IPS-20b (cell line): Measurements from ENCODE around the gene HOXB8.

Source experiments
- H3K27ac ChIP-seq: one replicate; pipeline ENCODE4 v1.5.1; 2013; ENCODE audit warnings: low read length
- H3K27me3 ChIP-seq: 2 replicates; pipeline ENCODE4 v1.6.1; 2013; ENCODE audit warnings: mild to moderate bottlenecking, low read length, inconsistent platforms; ENCODE audit not compliant: insufficient read depth
- H3K36me3 ChIP-seq: 2 replicates; pipeline ENCODE4 v1.6.1; 2013; ENCODE audit warnings: low read depth, mild to moderate bottlenecking, inconsistent platforms, low read length, moderate library complexity; ENCODE audit not compliant: insufficient read depth
- H3K4me1 ChIP-seq: 2 replicates; pipeline ENCODE4 v1.6.1; 2013; ENCODE audit warnings: mild to moderate bottlenecking, control low read depth, inconsistent platforms, low read length, moderate library complexity; ENCODE audit not compliant: insufficient read depth
- H3K4me3 ChIP-seq: 2 replicates; pipeline ENCODE4 v1.5.1; 2013; ENCODE audit warnings: mild to moderate bottlenecking, low read length, inconsistent platforms
- H3K9ac ChIP-seq: 2 replicates; pipeline ENCODE4 v1.6.1; 2013; ENCODE audit warnings: low read depth, mild to moderate bottlenecking, inconsistent platforms, low read length, moderate library complexity
- H3K9me3 ChIP-seq: 2 replicates; pipeline ENCODE4 v1.6.1; 2013; ENCODE audit warnings: mild to moderate bottlenecking, low read depth, low read length, inconsistent platforms; ENCODE audit not compliant: insufficient read depth

Gene HOXB8

DNA sequence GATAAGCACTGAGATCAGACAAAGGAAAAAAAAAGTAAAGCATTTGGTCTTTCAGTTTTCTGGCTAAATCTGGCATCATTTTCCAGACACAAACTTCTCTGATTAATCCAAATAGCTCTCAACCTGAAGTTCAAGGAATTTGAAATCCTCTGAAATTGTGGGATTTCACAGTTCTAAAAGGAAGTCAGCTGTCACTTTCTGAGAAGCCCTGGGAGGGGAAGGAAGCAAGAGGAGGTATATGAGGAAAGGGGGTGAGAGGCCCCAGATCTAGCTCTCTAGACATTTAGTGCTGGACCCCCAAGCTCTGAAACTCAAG, 28.6 kb upstream of the HOXB8 start:
- peaks cover 100% of the 10 kb centered on the region for H3K27me3 ChIP-seq
- H3K9me3 ChIP-seq: no peaks in the 10 kb centered on the region; the same call in 1 of the 2 replicates
- H3K27ac ChIP-seq: no peak overlapping the region
- H3K4me1 ChIP-seq: no peaks in the 10 kb centered on the region
- no peaks in the 10 kb centered on the region for H3K36me3 ChIP-seq
- H3K9ac ChIP-seq: no peak overlapping the region
- H3K4me3 ChIP-seq: no peak overlapping the region

DNA sequence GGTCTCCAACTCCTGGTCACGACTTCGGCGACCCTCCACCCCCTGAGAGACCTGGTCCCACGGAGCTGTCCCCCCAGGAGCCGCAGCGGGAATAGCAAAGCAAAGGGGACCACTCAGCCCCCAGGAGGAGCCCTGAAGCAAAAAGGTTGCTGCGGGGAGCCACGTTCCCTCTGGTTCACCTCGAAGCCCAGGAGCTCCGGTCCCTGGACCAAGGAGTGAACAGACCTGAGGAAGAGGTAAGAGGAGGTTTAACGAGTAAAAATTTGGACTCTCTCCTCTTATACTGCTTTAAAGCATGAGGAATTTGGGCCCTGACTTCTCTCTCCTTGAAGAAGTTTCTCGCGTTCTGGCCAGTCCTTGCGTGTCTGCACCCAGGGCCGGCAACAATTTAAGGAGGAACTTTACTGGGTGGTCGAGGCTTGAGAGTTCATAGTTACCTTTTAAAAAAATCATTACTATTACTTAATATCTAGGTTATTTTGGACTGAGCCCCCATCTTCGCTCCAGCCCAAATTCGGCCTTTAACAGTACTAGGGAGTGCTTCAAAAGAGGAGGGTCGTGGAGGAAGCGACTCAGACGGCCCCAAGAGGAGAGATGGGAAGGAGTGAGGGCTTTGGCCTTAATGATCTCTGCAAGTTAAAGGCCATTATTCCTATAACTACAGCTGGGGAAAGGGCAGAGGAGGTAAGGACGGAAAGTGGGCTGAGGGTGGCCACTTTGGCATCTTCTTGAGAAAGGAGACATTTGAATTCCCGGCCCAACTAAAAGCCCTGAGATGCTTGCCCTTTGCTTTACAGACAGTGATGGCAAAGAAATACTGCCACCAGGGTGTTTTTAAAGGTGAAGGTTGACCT, 28.0 kb upstream of the HOXB8 start:
- Histone ChIP-seq H3K27me3 (peaks cover 100% of the 10 kb centered on the region), H3K9ac (no peak overlapping the region), H3K36me3 (no peaks in the 10 kb centered on the region), H3K4me1 (no peaks in the 10 kb centered on the region), H3K9me3 (no peaks in the 10 kb centered on the region; the same call in 1 of the 2 replicates), H3K27ac (no peak overlapping the region), H3K4me3 (no peak overlapping the region)

DNA sequence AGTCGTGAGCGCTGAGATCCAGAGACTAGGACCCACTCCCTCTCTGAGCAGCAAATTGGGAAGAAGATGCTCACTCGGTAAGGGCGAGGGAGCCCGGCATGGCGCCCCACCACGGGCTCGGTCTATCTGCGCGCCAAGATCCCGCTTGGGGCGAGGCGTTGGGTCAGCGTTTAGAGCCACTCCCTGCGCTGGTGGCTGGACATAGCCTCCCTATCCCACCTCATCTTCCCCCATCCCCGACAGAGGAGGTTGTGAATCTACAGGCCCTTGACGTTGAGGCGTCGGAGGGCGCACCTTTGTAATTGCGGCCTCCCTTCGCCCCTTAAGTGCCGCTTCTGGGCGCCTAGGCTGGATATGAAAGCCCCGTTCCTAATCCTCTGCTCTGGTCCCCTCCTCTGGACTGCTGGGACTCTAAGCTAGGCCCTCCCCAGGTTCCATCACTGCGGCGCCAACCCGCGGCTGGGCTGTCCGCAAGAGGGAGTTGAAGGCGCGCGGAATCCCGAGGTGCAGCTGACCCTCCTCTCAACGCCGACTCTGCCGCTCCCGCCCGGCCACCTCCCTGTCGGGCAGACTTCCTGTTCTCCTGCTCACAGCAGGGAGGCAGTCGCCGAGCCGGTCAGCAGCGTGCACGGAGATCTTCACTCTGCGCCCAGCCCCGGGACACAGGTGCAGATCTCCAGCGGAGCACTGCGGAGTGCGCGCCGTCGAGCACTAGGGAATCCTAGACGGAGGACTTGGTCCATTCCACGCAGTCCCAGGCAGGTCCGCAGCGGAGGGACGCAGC, 27.2 kb upstream of the HOXB8 start:
- H3K4me3 ChIP-seq: no peak overlapping the region
- peaks cover 100% of the 10 kb centered on the region for H3K27me3 ChIP-seq
- no peaks in the 10 kb centered on the region for H3K36me3 ChIP-seq
- no peaks in the 10 kb centered on the region for H3K4me1 ChIP-seq
- H3K27ac ChIP-seq: no peak overlapping the region
- H3K9me3 ChIP-seq: no peaks in the 10 kb centered on the region; the same call in 1 of the 2 replicates
- H3K9ac ChIP-seq: no peak overlapping the region

DNA sequence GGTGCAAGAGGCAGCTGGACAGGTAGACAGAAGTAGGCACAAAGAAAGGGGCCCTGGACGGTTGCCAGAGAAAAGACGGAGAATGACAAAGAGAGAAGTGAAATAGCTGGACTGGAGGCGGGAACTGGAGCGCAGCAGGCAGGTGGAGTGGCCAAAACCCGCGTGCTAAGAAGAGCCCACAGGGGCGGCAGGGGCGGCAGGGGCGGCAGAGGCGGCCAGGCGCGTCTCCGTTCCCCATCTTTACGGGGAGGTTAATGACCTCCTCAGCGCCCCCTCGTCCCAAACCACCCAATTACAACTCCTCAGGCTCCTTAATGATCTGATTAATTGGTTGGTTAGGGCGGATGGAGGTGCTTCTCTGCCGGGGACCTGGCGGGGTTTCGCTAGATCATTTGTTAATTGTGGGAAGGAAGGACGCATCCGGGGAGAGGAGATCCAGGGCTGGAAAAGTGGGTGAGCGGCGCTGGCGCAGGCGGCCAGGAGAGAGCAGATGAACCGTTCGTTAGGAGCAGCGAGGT, 26.5 kb upstream of the HOXB8 start:
- no peaks in the 10 kb centered on the region for H3K4me1 ChIP-seq
- no peaks in the 10 kb centered on the region; the same call in 1 of the 2 replicates for H3K9me3 ChIP-seq
- H3K27me3 ChIP-seq: peaks cover 100% of the 10 kb centered on the region
- H3K4me3 ChIP-seq: no peak overlapping the region
- H3K9ac ChIP-seq: no peak overlapping the region
- no peaks in the 10 kb centered on the region for H3K36me3 ChIP-seq
- H3K27ac ChIP-seq: no peak overlapping the region

DNA sequence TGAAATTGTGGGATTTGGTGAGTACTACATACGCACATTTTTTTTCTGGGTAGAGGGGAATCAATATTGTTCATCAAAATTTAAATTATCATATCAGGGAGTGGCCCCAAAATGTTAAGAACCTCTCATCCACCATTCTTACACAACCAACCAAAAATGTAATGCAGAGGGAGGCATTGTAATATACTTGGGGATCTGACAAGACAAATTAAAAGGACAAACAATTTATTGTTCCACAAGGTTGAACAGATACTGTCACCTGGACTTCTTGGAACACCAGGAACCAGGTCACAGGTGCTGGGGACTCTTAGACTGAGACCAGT, 25.7 kb upstream of the HOXB8 start:
- Histone ChIP-seq H3K27ac (no peak overlapping the region), H3K9ac (no peak overlapping the region), H3K9me3 (no peaks in the 10 kb centered on the region; the same call in 1 of the 2 replicates), H3K36me3 (no peaks in the 10 kb centered on the region), H3K27me3 (peaks cover 100% of the 10 kb centered on the region), H3K4me1 (no peaks in the 10 kb centered on the region), H3K4me3 (no peak overlapping the region)

DNA sequence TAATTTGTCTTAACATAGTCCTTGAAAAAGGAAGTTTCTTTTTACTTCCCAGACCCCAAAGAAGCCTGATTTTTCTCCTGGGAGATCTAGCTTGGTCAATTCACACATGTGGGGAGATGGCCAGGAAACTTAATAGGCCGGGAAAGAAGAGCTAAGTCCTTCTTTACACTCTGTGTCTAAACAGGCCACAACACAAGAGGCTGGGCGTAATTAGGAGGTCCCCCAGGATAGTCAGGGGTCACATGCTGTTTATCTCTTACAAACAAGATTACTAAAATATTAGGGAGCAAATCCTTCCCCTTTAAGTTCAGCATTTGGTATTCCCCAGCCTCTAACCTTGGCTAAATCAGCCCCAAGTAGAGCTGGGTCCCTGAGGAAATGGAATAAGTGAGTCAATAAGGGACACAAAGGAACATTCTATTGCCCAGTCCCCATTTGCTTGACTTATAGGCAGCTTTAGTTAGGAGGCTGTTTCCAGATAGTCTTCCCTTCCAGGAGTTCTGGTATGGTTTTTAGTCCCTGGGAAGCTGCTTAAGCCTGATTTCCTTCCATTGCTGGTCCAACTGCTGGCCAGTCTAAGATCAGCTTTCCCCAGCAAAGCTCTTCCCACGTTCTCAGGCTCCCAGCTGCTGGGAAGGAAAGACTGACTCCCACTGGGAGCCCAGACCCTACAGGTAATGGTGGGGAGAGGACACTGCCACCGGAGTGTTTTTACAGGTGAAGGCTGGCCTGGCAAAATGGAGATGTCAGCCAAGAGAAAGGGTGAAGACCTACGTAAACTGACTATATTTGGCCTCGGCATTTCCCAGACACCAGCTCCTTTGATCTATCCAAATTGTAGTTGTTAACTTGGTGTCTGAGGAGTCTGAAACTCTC, 25.1 kb upstream of the HOXB8 start:
- H3K4me3 ChIP-seq: no peak overlapping the region
- no peaks in the 10 kb centered on the region for H3K36me3 ChIP-seq
- peaks cover 100% of the 10 kb centered on the region for H3K27me3 ChIP-seq
- no peaks in the 10 kb centered on the region for H3K4me1 ChIP-seq
- H3K9ac ChIP-seq: no peak overlapping the region
- no peak overlapping the region for H3K27ac ChIP-seq
- no peaks in the 10 kb centered on the region; the same call in 1 of the 2 replicates for H3K9me3 ChIP-seq

DNA sequence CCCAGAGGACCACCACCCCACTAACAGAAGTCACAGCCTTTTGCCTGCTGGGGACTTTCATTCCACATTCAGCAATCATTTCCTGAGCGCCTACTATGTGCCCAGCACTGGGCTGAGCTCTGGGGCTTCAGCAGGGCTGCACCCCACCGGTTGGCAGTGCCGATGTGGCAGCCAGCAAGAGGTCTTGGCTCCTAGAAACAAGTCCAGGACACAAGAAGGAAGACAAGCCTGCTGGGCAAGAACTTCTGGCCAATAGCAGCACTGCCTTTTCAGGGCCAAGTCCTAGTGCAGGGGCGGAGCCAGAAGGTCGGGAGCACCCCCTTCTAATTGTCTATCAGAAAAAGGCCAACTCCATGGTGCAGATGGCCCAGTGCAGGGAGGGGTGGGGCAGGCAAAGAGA, 24.0 kb upstream of the HOXB8 start:
- H3K9me3 ChIP-seq: no peaks in the 10 kb centered on the region; the same call in 1 of the 2 replicates
- H3K4me1 ChIP-seq: no peaks in the 10 kb centered on the region
- no peak overlapping the region for H3K9ac ChIP-seq
- no peak overlapping the region for H3K4me3 ChIP-seq
- no peaks in the 10 kb centered on the region for H3K36me3 ChIP-seq
- no peak overlapping the region for H3K27ac ChIP-seq
- H3K27me3 ChIP-seq: peaks cover 100% of the 10 kb centered on the region

DNA sequence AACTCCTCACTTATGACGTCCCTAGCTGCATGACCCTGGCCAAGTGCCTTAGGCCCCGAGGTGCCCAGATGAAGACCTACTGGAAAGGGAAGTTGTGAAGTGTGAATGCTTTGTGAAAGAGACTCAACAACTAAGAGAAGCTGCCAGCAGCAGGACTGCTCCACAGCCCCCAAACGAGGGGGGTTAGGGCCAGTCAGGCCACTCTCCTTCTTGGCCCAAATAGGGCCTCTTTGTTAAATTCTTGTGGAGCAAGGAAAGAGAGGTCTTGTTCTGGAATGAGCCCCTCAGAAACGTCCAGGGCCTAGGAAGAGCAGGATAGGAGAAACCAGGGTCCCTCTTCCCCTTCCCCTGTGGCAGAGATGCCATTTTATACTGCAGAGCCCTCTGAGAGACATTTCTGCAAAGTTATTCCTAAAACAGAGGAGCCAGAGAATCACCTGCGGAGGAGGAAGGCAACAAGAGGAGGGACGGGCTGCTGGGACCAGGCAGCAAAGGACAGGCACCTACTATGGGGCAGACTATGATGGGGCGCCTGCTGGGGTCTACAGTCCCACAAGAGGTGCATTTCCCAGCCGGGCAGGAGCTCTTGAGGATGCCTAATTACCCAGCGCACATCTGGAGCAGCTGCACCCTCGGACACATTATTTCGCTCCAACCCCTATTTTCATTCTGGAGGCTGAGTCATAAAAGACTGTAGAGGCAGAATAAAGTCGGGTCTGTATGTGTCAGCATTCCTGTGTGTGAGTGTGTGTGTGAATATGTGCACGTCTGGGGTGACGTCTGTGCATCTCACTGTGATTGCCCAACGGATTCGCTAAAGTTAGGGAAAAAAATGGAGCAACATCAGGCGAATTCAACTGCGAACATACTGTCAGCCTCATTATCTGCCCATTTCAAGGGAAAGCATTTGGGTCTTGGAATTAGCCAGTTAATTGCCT, 22.5 kb upstream of the HOXB8 start:
- peaks cover 100% of the 10 kb centered on the region for H3K27me3 ChIP-seq
- H3K27ac ChIP-seq: no peak overlapping the region
- no peak overlapping the region for H3K4me3 ChIP-seq
- H3K36me3 ChIP-seq: no peaks in the 10 kb centered on the region
- H3K9ac ChIP-seq: no peak overlapping the region
- H3K9me3 ChIP-seq: peaks cover 7% of the 10 kb centered on the region; the same call in 1 of the 2 replicates
- H3K4me1 ChIP-seq: no peaks in the 10 kb centered on the region

DNA sequence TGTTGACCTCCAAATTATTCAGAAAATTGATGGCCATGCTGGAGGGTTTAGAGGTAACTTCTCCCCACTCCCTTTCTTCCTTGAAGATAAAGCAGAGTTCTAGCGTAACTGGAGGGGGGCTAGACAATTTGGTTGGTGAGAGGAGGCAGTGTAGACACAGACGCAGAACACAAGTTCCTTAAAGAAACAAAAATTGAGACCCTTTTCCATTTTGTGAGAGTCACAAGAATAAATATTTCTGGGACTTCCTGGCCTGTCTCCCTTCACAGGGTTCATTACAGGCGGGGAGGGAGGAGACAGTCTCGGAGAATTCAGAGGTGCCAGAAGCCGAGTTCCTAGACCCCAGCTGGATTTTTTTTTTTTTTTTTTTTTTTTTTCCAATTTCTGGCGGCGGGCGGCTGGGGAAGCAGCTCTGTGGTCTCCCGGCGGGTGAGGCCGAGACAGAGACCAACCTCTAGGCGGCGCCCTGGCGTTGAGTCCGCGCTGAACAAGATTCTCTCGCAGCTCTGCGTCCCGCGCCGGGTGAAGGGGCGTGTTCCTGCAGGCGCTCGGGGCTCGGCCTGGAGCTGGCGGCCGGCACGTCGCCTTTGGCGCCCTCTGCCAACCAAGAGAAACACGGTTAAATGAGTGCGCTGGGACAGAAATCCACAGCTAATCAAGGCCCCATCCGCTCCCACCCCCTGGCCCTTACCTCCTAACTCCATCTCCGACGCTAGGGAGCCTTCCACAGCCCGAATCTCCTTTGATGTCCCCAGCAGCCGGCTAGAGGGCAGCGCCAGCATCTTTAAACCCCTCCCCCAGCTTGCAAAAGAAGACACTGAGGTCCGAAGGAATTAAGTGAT, 21.3 kb upstream of the HOXB8 start:
- H3K27ac ChIP-seq: no peak overlapping the region
- no peak overlapping the region for H3K9ac ChIP-seq
- peaks cover 100% of the 10 kb centered on the region for H3K27me3 ChIP-seq
- H3K4me1 ChIP-seq: no peaks in the 10 kb centered on the region
- H3K36me3 ChIP-seq: no peaks in the 10 kb centered on the region
- H3K9me3 ChIP-seq: peaks cover 14% of the 10 kb centered on the region; the same call in 1 of the 2 replicates
- H3K4me3 ChIP-seq: no peak overlapping the region
